ENCODE results near the gene RAB3C. TPM values are rescaled to one million over a fixed set of nuclear protein-coding genes. Genes with fewer than 3 reads are reported as not detected.

Gene RAB3C
- total and polyA plus RNA-seq, 3 experiments from 2014 or later, result not detected

DNA sequence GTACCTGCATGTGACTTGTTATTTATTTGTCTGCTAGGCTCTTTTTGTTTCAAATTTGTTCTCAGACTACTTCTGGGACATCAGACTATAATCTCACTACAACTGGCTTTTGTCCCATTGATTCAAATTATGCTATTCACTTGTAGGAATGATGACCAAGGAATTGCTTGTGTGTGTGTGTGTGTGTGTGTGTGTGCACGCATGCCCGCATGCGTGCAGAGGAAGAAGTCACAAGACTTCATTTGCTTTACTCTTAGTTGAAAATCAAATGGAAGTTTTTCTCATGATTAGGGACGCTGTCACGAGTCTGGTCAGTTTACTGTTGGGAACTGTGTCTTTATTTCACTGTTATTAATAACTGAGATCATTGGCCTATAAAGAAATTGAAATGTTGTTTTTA, 268.7 kb downstream of the RAB3C start:
- Histone ChIP-seq H3K27me3 (ENCODE audit: insufficient read depth, low read length, poor library complexity, severe bottlenecking) (no peaks in the 10 kb centered on the region), H3K36me3 (ENCODE audit: insufficient read depth, low read length) (no peaks in the 10 kb centered on the region), H3K9me3 (ENCODE audit: low read length) (no peaks in the 10 kb centered on the region), H3K4me3 (ENCODE audit: low read length) (no peak overlapping the region), H3K27ac (ENCODE audit: low read depth, low read length) (no peak overlapping the region), H3K4me1 (ENCODE audit: insufficient read depth, low read length) (no peaks in the 10 kb centered on the region)
- Mint-ChIP-seq H3K27me3 (peaks cover 0 to 26% of the 10 kb centered on the region in 2 donors), H3K27ac (no peak overlapping the region), H3K36me3 (no peaks in the 10 kb centered on the region), H3K4me1 (no peaks in the 10 kb centered on the region), H3K9me3 (no peaks in the 10 kb centered on the region), H3K4me3 (no peak overlapping the region)
- POLR2A ChIA-PET, result no interaction called here
- no peak for DNase-seq
- CTCF ChIA-PET, result no interaction called here

DNA sequence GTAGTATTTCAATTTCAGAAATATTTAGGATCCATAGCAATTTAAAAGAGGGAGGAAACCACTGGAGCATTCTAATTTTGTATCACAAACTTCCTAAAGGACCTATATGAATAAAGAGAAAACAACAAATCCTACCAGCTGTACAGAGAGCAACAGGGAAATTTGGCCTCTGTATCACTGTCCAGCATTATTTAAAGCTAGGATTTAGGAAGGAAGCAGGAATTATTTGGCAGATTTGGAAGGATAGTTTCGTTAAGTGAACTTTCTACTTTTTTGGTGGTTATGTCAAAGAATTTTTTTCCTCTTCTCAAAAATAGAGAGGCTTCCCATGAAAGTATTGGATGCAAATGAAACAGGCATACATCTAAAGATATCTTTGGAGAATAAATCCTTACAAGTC, 269.7 kb downstream of the RAB3C start:
- no peak for DNase-seq
- no peak overlapping the region for H3K27ac Mint-ChIP-seq
- no peaks in the 10 kb centered on the region for H3K4me1 Mint-ChIP-seq
- no peak overlapping the region for H3K4me3 ChIP-seq (ENCODE audit: low read length)
- H3K27me3 ChIP-seq (ENCODE audit: insufficient read depth, low read length, poor library complexity, severe bottlenecking), result no peaks in the 10 kb centered on the region
- no peaks in the 10 kb centered on the region for H3K9me3 ChIP-seq (ENCODE audit: low read length)
- H3K4me1 ChIP-seq (ENCODE audit: insufficient read depth, low read length), result no peaks in the 10 kb centered on the region
- no peaks in the 10 kb centered on the region for H3K9me3 Mint-ChIP-seq
- no peak overlapping the region for H3K27ac ChIP-seq (ENCODE audit: low read depth, low read length)
- H3K36me3 Mint-ChIP-seq, result no peaks in the 10 kb centered on the region
- H3K27me3 Mint-ChIP-seq, result peaks cover 0 to 19% of the 10 kb centered on the region in 2 donors
- ChIA-PET POLR2A (no interaction called here), CTCF (no interaction called here)
- no peaks in the 10 kb centered on the region for H3K36me3 ChIP-seq (ENCODE audit: insufficient read depth, low read length)
- H3K4me3 Mint-ChIP-seq, result no peak overlapping the region

DNA sequence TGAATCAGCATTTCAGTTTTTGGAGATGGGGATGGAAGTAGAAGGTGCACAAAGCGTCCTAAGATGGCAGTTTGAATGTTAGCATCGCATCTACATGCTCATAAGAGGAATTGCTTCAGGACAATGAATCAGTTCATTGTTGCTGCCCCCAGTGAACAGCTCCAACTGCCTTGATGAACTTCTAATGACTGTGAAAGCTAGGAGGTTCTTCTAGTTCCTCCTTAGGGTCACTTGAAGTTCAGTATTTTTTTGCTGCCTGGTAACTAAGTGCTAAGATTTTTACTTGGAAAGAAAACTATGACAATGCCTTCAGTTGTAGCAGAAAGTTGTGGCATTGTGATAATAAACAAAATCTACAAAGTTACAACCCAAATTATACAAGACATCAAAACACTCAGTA, 271.6 kb downstream of the RAB3C start:
- ChIA-PET CTCF (no interaction called here), POLR2A (no interaction called here)
- Histone ChIP-seq H3K27ac (ENCODE audit: low read depth, low read length) (no peak overlapping the region), H3K27me3 (ENCODE audit: insufficient read depth, low read length, poor library complexity, severe bottlenecking) (no peaks in the 10 kb centered on the region), H3K4me3 (ENCODE audit: low read length) (no peak overlapping the region), H3K4me1 (ENCODE audit: insufficient read depth, low read length) (no peaks in the 10 kb centered on the region), H3K9me3 (ENCODE audit: low read length) (no peaks in the 10 kb centered on the region), H3K36me3 (ENCODE audit: insufficient read depth, low read length) (no peaks in the 10 kb centered on the region)
- DNase-seq, result no peak
- H3K9me3 Mint-ChIP-seq, result no peaks in the 10 kb centered on the region
- no peaks in the 10 kb centered on the region for H3K36me3 Mint-ChIP-seq
- no peak overlapping the region for H3K27ac Mint-ChIP-seq
- peaks cover 6 to 26% of the 10 kb centered on the region in 2 donors for H3K27me3 Mint-ChIP-seq
- no peak overlapping the region for H3K4me3 Mint-ChIP-seq
- H3K4me1 Mint-ChIP-seq, result no peaks in the 10 kb centered on the region

DNA sequence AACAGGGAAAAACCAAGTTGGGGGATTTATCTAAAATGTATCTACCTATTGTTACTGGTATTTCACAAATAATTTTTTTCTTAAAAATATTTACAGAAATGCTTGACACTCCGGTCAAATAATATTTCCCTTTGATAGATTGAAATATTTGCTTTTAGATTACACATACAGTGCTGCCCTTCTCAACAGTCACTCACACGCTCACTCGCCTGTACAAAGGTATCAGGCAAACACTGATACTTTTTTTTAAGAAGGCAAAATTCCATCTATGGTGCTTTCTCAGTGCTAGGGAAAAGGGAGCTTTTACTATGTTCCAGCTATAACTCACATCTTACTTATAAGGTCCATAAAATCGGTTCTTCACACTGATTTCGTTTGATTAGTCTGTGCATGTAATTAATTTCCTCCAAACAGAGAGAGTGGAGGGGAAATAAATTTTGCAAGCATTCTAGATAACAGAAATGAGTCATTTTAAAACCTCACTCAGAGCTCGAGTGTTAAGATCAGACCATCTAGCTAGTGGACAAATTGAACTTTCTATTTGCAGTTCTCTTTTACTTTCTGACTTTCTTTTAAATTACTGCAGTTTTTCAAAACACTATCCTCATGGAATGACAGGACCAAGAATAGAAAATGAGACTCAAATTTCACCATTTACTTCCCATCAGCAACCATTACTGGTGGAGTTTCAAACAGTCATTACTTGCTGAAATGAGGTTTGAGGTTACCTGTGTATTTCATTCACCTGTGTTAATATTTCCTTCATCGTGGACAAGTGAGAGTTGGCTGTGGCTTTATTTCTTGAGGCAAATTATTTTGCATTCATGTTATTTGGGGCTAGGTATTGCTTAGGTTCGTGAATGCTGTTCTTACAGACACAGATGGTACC, 273.2 kb downstream of the RAB3C start:
- H3K9me3 ChIP-seq (ENCODE audit: low read length), result no peaks in the 10 kb centered on the region

DNA sequence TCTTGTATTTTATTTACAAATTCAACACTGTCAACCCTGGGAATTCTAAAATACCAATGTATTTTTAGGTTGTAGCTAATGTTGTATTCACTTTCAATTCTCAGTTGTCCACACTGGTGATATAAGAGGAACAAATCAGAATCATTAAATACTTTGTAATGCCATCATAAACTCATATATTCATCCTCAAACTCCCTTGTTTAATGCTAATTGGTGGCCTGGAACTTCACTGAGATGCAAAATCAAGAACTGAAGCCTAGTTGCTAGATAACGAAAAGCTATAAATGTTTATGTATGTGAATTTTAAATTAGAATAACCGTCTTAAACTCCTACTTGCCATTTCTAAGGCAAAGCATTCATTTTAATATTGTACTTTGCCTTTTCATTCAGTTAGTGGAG, 274.7 kb downstream of the RAB3C start:
- Mint-ChIP-seq H3K4me1 (no peaks in the 10 kb centered on the region), H3K36me3 (no peaks in the 10 kb centered on the region), H3K27ac (no peak overlapping the region), H3K4me3 (no peak overlapping the region), H3K9me3 (no peaks in the 10 kb centered on the region), H3K27me3 (peaks cover 9 to 21% of the 10 kb centered on the region in 2 donors)
- no peaks in the 10 kb centered on the region for H3K9me3 ChIP-seq (ENCODE audit: low read length)
- no peaks in the 10 kb centered on the region for H3K27me3 ChIP-seq (ENCODE audit: insufficient read depth, low read length, poor library complexity, severe bottlenecking)
- no peak overlapping the region for H3K4me3 ChIP-seq (ENCODE audit: low read length)
- H3K4me1 ChIP-seq (ENCODE audit: insufficient read depth, low read length), result no peaks in the 10 kb centered on the region
- no peak for DNase-seq
- CTCF ChIA-PET, result no interaction called here
- no peaks in the 10 kb centered on the region for H3K36me3 ChIP-seq (ENCODE audit: insufficient read depth, low read length)
- POLR2A ChIA-PET, result no interaction called here
- no peak overlapping the region for H3K27ac ChIP-seq (ENCODE audit: low read depth, low read length)

More for the DNA sequence above, 273.2 kb downstream of the RAB3C start:
- CTCF ChIA-PET, result no interaction called here
- Histone ChIP-seq H3K4me1 (ENCODE audit: insufficient read depth, low read length) (no peaks in the 10 kb centered on the region), H3K27me3 (ENCODE audit: insufficient read depth, low read length, poor library complexity, severe bottlenecking) (no peaks in the 10 kb centered on the region), H3K4me3 (ENCODE audit: low read length) (no peak overlapping the region), H3K36me3 (ENCODE audit: insufficient read depth, low read length) (no peaks in the 10 kb centered on the region), H3K27ac (ENCODE audit: low read depth, low read length) (no peak overlapping the region)
- Mint-ChIP-seq H3K27me3 (peaks cover 9 to 26% of the 10 kb centered on the region in 2 donors), H3K36me3 (no peaks in the 10 kb centered on the region), H3K4me3 (no peak overlapping the region), H3K4me1 (no peaks in the 10 kb centered on the region), H3K27ac (no peak overlapping the region), H3K9me3 (no peaks in the 10 kb centered on the region)
- DNase-seq, result no peak
- POLR2A ChIA-PET, result no interaction called here

DNA sequence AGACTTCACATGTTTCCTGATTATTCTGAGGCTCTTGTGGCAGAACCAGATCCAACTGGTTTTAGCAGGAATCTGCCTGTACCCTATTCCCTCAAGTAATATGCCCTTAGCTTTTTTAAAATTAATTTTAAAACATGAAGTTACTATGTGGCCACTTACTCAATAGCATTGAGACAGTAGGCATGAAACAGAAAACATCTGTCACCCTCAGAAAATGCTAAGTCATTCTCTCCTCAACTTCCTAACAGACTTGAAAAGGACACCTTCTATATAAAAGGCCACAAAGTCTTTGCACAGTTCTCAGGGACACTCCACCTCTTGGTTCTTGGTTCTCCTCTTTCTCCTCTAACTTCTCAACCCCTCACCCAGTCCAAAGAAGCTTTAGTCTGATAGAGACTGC, 277.8 kb downstream of the RAB3C start:
- Histone ChIP-seq H3K4me3 (ENCODE audit: low read length) (no peak overlapping the region), H3K27ac (ENCODE audit: low read depth, low read length) (no peak overlapping the region), H3K27me3 (ENCODE audit: insufficient read depth, low read length, poor library complexity, severe bottlenecking) (no peaks in the 10 kb centered on the region), H3K4me1 (ENCODE audit: insufficient read depth, low read length) (no peaks in the 10 kb centered on the region), H3K36me3 (ENCODE audit: insufficient read depth, low read length) (no peaks in the 10 kb centered on the region), H3K9me3 (ENCODE audit: low read length) (no peaks in the 10 kb centered on the region)
- no peaks in the 10 kb centered on the region for H3K36me3 Mint-ChIP-seq
- no peak for DNase-seq
- peaks cover 14 to 25% of the 10 kb centered on the region in 2 donors for H3K27me3 Mint-ChIP-seq
- ChIA-PET POLR2A (no interaction called here), CTCF (no interaction called here)
- no peaks in the 10 kb centered on the region for H3K4me1 Mint-ChIP-seq
- no peak overlapping the region for H3K4me3 Mint-ChIP-seq
- H3K9me3 Mint-ChIP-seq, result no peaks in the 10 kb centered on the region
- no peak overlapping the region for H3K27ac Mint-ChIP-seq

DNA sequence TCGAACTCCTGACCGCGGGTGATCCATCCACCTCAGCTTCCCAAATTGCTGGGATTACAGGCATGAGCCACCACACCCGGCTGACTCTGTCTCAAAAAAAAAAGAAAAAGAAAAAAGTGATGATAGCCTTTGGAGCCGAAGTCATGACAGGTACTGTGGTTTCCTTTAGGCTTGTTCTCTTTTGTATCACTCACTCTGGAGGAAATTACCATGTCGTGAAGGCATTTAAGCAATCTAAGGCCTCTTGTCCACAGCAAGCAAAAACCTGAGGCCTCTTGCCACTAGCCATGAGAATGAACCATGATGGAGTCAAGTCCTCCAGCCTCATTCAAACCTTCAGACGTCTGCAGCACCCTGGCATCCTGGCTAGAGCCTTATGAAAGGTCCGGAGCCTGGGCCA, 286.1 kb downstream of the RAB3C start:
- DNase-seq, result no peak
- H3K27ac Mint-ChIP-seq, result no peak overlapping the region
- H3K36me3 Mint-ChIP-seq, result no peaks in the 10 kb centered on the region
- no peak overlapping the region for H3K27ac ChIP-seq (ENCODE audit: low read depth, low read length)
- no peaks in the 10 kb centered on the region for H3K36me3 ChIP-seq (ENCODE audit: insufficient read depth, low read length)
- H3K9me3 ChIP-seq (ENCODE audit: low read length), result no peaks in the 10 kb centered on the region
- H3K4me1 ChIP-seq (ENCODE audit: insufficient read depth, low read length), result no peaks in the 10 kb centered on the region
- H3K4me3 ChIP-seq (ENCODE audit: low read length), result no peak overlapping the region
- H3K27me3 Mint-ChIP-seq, result peaks cover 6 to 7% of the 10 kb centered on the region in 2 donors
- no peak overlapping the region for H3K4me3 Mint-ChIP-seq
- POLR2A ChIA-PET, result interaction anchor here (0.7 kb wide), 1 partner anchor 211 kb away, joined by 8 read pairs; no protein-coding TSS in a partner anchor
- no peaks in the 10 kb centered on the region for H3K4me1 Mint-ChIP-seq
- CTCF ChIA-PET, result interaction anchor here (2.3 kb wide), 1 partner anchor 18 kb away, joined by 6 read pairs; no protein-coding TSS in a partner anchor
- no peaks in the 10 kb centered on the region for H3K27me3 ChIP-seq (ENCODE audit: insufficient read depth, low read length, poor library complexity, severe bottlenecking)
- no peaks in the 10 kb centered on the region for H3K9me3 Mint-ChIP-seq

DNA sequence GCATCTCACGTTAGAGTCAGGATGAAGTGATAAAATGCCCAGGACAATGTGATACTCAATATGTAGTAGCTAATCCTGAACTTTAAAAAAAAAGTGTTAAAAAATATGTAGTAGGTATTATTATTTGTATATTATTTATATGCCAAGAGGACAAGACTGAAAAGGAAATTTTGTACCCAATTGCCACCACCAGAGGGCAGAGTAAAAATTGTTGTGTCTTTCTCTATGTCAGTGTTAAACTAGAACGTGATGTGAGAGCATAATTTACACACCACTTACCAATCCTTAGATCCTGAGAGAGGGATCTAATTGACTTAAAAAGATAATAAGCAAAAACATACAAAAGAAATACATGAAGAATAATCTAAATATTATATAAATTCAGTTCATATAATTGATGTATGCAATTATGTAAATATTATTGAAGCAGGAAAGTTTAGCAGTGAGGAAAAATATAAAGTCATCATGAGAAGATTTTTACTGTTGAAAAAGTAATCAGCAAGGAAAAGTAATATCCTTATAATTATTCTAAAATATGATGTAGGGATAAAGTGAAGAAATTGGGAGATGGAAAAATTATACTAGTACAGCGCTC, 288.9 kb downstream of the RAB3C start:
- Mint-ChIP-seq H3K4me1 (no peaks in the 10 kb centered on the region), H3K27ac (no peak overlapping the region), H3K36me3 (no peaks in the 10 kb centered on the region), H3K9me3 (no peaks in the 10 kb centered on the region), H3K4me3 (no peak overlapping the region), H3K27me3 (peaks cover 4 to 16% of the 10 kb centered on the region in 2 donors)
- H3K4me3 ChIP-seq (ENCODE audit: low read length), result no peak overlapping the region
- H3K36me3 ChIP-seq (ENCODE audit: insufficient read depth, low read length), result no peaks in the 10 kb centered on the region
- ChIA-PET CTCF (interaction anchor here (1.1 kb wide), 1 partner anchor 24 kb away, joined by 4 read pairs; no protein-coding TSS in a partner anchor), POLR2A (no interaction called here)
- H3K4me1 ChIP-seq (ENCODE audit: insufficient read depth, low read length), result no peaks in the 10 kb centered on the region
- no peaks in the 10 kb centered on the region for H3K9me3 ChIP-seq (ENCODE audit: low read length)
- no peak overlapping the region for H3K27ac ChIP-seq (ENCODE audit: low read depth, low read length)
- H3K27me3 ChIP-seq (ENCODE audit: insufficient read depth, low read length, poor library complexity, severe bottlenecking), result no peaks in the 10 kb centered on the region
- DNase-seq, result peak in 1 of 5 donors; percentile 13

All from CD8-positive, alpha-beta memory T cell (primary cell).